ENCODE data around the gene CSTB.

CSTB gene

DNA sequence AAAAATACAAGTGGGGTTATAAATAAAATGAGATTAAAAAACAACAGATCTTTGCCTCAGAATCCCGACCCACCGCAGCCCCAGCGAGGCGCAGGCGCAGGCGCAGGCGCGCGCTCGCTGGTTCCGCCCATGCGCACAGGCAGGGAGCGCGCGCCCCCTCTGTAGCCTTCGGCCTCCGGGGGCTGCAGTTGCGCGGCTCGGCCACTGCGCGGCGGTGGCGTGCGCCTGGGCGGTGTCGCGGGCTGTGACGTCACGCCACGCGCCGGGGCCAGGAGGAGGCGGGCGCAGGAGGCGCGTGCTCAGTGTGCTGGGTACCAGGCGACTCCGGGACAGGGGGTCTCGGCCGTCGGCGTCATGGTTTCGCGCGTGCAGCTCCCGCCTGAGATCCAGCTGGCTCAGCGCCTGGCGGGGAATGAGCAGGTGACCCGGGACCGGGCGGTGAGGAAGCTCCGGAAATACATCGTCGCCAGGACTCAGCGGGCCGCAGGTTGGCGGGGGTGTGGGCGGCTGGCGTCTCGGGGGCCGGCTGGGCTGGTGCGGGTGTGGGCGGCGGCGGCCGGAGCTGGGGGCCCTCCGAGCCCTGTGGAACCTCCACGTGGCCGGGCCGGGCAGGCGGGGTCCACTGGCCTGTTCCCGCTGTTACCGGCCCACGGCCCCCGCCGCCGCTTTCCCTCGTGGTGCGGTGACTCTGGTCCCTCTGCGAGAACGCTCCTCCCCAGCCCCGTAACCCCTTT lies 13.3 kb upstream of the CSTB start, which contains the start of gene RRP1:
RRP1 (plus strand) TSS at position 302 of the 734 bp plus-strand sequence; CDS start at position 355, 53 bp downstream.
- DNase-seq: peak; percentile 94

DNA sequence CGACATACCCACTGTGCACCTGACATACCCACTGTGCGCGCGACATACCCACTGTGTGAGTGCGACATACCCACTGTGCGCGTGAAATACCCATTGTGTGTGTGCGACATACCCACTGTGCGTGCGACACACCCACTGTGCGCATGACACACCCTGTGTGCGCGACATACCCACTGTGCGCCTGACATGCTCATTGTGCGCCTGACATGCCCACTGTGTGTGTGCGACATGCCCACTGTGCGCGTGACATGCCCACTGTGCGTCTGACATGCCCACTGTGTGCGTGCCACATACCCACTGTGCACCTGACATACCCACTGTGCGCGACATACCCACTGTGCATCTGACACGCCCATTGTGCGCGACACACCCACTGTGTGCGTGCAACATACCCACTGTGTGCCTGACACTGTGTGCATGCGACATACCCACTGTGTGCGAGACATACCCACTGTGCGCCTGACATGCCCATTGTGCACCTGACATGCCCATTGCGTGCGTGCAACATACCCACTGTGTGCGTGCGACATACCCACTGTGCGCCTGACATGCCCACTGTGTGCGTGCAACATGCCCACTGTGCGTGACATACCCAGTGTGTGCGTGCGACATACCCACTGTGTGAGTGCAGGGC lies 10.8 kb upstream of the CSTB start:
- no peak for DNase-seq

DNA sequence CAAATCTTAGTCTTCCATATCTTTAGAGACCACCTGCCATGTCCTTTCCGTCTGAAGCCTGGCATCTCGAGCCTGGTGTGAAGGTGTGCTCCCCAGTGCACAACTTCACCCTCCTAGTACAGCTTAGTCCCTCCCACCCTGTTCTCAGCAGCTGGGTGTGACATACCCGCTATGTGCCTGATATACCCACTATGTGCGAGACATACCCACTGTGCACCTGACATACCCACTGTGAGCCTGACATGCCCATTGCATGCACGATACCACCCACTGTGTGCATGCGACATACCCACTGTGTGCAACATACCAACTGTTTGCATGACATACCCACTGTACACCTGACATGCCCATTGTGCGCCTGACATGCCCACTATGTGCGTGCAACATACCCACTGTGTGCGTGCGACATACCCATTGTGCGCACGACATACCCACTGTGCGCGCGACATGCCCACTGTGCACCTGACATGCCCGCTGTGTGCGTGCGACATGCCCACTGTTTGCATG lies 10.2 kb upstream of the CSTB start:
- no peak for DNase-seq

DNA sequence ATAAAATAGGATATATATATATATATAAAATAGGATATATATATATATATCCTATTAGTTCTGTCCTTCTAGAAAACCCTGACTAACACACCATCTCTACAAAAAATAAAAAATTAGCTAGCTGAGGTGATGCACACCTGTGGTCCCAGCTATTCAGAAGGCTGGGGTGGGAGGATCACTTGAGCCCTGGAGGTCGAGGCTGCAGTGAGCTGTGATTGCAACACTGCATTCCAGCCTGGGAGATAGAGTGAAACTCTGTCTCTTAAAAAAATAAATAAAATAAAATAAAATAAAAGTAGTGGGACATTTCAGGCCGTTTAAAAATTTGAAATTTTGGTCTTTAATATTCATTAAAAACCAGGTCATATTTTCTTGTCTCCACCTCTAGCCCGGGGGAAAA lies 9.0 kb upstream of the CSTB start:
- DNase-seq: no peak

DNA sequence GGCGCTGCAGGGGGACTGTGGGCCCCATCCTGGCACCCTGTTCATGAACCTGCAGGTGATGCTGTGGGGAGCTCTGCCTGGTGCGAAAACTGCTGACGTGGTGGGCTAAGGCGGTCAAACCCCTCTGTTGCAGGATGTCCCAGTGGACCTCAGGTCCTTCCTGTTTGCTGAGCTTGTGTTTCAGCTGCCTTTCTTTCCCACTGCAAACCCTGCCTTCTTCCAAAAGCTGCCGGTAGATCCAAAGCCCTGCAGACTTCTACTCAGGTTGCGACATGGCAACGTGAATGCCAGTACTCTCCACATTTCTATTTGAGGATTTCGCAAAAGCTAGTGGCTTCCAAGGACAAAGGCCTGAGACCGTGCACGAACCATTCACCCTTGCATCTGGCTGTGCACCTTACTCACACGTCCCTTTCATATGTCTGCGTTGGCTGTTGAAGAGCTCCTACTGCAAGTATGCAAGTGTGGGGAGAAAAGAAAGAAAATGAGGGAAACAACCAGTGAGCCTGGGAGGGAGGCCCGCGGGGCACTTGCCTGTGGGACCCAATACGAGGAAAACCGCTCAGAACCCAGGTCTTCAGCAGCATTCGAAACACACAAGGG lies 7.1 kb upstream of the CSTB start:
- DNase-seq: no peak

DNA sequence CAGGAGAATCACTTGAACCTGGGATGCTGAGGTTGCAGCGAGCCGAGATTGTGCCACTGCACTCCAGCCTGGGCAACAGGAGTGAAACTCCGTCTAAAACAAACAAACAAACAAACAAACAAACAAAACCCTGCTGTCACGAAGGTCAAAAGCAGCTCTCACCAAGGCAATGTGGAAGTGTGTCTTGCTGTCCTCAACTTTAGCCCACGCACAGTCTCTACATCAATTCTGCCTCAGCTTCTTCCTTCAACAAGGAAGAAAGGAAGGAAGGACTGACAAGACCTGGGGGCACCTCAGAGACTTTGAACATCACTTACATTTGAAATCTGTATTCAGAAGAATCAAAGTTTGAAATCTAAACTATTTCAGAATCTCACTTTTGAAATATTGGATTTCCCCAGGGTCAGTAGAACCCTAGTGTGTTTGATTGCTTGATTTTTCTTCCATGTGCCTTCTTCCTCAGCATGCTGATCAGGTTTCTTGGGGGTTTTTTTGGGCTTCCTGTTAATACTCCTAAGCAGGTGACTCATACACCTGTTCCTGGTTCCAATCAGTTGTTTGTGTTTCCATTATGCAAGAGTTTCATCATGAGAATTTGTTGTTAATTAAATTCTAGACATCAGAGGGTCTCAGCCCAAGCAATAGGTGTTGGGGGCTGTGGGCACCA lies 6.5 kb upstream of the CSTB start:
- no peak for DNase-seq

DNA sequence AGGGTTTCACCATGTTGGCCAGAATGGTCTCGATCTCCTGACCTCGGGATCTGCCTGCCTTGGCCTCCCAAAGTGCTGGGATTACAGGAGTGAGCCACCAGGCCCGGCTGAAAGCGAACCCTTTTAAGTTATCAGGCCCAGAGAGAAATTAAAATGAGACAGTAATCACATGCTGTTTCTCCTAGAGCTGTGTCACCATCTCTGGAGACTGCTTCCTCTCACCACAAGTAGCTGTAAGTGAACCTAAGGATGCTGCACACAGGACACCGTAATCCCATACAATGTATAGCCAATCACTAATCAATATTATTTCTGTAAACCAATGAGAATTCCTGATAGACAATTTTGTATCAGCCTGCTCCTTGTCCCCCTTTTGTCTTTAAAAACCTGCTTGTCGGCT lies 5.7 kb upstream of the CSTB start:
- no peak for DNase-seq

DNA sequence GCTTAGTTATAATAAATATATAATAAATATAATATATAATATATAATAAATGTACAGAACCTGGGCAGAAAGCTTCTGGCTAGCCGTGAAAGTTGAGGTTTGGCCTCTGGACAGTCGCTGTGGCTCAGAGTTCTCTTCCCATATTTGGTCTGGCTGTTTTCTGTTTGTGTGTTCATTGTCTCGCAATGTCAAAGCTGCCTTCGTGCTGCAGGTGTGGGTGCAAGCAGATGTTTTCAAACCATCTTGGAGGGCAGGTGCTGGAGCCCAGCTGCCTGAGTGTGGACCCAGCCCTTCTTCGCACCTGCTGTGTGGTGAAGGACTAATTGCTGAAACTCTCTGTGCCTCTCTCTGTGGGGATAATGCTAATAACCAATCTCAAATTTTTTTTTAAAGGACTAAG lies 3.6 kb upstream of the CSTB start:
- no peak for DNase-seq

DNA sequence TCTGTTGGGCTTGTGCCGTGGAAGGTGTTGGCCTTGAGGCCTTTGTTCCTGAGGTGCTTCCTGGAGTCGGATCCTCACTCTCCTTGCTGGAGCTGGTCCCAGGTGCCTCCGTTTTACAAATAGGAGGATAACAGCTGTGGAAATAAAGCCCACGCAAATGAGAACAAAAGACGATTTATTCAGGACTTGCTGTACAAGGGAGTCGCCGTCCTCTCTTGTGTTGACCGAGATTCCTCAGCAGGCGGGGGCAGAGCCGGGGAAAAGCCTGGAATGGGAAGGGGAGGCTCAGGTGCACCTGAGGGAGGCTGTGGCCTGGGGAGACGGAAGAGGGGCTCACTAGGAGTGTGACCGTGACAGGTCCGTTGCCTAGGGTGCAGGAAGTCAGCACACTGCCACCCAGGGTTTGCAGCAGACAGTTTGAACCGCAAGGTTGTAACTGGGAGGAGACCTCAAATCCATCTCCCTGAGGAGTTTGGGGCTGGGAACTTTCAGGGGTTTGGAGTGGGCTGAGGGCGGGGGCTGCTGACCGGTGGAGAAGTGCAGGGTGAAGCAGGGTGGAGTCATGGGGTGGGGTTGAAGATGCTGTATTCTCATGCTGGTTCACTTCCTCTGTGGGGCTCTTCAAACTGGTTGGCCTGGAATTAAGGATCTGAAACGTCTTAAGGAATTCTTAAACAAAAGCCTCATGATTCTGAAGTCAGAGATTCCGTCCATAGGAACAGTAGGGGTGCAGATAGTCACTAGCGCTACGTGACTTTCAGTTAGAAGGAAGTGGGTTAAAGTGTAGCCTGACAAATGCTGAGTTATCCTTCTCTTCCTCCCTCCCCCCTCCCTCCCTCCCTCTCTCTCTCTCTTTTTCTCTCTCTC lies 2.6 kb upstream of the CSTB start:
- DNase-seq: peak; percentile 30

DNA sequence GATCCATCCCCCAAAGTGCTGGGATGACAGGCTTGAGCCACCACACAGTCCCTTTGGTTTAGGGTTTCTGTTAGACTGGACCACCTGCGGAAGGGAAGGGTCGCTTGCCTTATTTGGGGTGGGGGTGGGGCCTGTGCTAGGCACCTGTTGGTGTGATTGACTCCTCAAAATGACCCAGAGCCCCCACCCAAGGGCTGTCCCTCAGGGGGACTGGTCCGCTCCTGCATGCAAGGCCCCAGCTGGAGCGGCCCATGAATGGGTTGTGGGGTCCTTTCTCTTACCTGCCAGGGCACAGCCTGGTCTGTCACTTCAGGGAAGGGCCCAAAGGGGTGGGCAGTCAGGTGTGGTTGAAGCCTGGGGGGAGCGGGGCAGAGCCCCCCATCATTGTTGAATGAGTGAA lies 1.8 kb upstream of the CSTB start:
- no peak for DNase-seq

DNA sequence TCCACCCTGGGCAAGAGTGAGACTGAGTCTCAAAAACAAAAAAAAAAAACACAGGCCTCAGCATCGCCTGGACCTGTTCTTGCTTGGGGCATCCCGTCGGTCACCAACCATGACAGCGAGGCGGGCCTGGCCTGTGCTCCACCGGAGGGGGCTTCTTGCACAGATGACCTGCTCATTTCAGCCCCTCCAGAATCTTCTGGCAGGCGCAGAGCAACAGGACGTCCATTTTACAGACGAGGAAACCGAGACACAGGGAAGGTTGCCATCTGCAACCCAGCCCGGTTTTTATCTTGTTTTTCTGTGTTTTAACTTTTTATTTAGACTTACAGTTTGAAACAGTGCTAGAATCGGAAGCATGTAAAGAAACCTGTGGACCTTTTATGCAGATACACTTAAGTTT lies 918 bp downstream of the CSTB start:
- DNase-seq: no peak

DNA sequence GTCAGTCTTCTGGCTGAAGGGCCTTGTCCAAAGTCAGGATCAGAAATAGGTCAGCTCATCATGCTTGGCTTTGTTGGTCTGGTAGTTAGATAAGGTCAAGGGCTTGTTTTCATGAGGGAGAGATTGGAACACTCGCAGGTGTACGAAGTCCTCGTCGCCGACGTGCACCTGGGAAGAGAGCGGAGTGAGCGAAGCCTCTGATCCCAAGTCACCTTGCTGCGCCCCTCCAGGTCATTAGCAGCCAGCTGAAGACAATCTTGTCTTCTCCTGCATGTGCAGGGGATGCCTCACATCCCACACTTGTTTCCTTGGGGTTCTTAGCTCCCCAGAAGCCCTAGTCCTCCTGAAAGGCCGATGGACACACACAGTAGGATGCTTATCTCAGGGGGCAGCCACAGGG lies 1.9 kb downstream of the CSTB start:
- no peak for DNase-seq

DNA sequence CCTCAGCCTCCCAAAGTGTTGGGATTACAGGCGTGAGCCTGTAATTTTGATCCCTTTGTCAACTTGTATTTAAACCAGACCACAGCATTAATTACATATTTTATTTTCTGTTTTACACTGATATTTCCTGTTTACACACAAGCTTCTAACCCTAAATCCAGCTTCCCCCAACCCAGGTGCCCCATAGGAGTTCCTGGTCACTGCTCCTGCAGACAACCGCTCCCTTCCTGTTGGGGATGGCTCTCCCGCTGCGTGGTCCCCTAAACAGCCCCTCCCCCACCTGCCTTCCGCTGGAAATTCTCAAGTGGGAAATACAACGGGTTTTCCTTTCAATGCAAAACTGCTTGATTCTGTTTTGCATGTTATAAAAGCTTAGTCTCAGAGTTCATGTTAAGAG lies 3.7 kb downstream of the CSTB start:
- no peak for DNase-seq

DNA sequence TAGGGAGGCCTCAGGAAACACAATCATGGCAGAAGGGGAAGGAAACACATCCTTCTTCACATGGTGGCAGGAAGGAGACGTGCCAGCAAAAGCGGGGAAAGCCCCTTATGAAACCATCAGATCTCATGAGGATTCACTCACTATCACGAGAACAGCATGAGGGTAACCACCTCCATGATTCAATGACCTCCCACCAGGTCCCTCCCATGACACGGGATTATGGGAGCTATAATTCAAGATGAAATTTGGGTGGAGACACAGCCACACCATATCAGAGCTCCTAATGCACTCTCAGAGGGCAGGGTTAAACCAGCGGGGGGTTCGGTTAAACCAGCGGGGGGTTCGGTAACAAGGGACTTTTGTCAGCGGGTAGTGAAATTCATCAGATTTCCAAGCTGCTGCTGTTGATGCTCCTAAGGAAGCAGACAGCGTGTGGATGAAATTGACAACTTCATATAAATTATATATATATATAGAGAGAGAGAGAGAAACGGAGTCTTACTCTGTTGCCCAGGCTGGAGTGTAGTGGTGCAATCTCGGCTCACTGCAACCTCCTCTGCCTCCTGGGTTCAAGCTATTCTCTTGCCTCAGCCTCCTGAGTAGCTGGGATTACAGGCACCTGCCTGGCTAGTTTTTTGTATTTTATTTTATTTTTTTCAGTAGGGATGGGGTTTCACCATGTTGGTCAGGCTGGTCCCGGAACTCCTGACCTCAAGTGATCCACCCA lies 4.2 kb downstream of the CSTB start:
- no peak for DNase-seq

DNA sequence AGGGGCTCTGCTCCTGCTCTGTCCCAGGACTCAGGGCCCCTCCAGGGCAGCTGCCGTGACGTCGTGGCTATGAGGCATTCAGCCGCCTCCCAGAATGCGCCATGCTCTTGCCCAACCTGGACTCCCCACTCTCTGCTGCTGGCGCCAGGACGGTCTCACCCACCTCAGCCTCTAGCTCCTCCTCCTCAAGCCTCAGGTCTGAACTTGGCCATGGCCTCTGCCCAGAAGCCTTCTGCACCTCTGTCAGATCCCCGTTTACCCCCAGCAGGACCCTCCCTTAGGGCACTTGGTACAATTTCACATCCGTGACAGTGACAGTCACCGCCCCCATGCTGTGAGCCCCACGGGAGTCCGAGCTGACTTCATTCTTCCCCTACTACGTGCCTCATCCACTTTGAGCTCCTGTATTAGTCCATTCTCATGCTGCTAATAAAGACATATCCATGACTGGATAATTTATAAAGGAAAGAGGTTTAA lies 4.9 kb downstream of the CSTB start:
- DNase-seq: no peak

DNA sequence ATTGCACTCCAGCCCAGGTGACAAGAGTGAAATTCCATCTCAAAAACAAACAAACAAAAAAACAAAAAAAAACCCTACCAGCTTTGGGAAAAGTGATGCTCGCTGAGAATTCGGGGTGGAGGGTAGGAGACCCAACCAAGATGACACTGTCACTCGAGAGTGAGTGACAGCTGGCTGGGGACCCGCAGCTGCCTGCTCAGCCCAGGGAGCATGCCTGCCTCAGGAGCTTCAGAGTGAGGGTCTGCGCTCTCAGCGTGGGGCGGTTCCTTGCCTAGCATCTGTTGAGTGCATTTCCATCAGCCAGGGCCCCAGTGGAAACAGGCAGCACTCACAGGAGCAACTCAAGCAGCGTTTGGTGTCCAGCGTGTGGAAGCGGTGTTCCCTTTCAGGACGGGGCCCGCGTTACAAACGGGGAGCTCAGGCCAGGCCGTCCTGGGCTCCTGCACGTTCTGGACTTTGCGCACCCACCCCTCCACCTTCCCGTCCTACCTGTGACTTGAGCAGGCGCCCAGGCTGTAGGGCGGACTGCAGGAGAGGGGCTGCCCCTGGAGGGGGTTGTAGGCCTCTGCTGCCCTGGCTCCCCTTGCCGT lies 5.9 kb downstream of the CSTB start:
- DNase-seq: no peak

DNA sequence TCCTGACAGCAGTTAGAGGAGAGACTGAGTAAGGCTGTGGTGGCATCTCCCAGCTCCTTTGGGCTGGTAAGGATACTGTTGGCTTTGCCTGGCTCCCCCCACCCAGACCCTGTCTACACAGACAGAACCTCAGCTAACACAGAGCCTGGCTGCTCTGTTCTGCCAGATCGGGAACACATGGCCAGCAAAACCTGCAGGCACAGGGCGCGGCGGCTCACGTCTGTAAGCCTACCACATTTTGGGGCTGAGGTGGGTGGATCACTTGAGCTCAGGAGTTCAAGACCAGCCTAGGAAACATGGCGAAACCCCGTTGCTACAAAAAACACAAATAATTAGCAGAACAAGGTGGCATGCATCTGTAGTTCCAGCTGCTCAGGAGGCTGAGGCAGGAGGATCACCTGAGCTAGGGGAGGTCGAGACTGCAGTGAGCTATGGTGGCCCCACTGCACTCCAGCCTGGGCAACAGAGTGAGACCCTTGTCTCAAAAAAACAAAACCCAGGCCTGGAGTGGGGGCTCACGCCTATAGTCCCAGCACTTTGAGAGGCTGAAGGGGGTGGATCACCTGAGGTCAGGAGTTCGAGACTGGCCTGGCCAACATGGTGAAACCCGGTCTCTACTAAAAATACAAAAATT lies 6.7 kb downstream of the CSTB start:
- DNase-seq: no peak

DNA sequence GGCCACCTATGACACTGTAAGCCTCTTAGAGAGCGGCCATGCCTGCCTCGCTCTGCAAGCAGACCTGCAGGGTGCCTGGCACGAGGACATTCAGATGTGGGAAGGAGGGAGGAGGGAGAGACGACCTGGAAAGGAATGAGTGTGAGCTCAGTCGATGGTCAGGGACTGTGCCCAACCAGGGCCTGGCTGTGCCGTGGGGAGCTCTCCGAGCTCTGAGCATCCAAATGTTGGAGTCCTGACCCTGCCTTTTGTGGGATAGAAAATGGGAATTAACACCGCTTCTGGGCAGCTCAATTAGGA lies 7.3 kb downstream of the CSTB start:
- no peak for DNase-seq

DNA sequence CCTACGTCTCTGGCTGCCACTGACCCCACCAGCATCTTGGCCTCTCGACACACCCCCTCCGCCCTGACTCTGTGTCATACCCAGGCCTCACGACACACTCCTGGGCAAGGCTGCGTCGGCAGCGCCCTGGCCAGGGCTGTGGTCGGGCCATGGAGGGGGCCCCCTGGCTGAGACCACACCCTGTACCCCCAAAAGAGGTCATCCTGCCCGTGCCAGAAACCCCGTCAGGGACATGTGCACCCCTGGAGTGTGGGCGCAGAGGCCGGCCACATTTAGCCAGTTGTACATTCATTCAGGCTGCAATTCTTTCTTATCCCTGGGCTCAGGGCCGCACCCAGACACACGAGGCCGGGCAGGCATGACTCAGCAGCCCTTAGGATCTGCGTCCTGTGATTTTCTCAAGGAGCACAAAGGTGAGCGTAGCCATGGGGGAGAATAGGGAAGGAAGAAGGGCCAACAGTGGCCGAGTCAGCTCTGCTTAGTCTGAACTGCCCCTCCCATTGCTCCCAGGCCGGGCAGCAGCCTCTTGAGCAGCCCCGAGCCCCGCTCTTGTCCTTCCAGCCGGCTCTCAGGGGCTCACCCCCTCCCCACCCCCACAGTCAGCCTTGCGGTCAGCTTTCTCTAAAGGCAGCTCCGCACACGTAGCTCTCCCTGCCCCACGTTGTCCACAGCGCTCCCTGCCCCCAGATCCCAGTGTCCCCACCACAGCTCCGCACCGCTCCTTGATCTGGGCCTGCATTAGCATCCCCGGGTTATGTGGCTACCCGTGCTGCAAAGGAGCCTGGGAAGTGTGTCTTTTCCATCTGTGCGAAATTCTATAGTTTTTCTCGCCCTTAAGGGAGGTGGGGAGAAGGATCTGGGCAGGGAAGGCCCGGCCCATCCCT lies 7.9 kb downstream of the CSTB start:
- no peak for DNase-seq

DNA sequence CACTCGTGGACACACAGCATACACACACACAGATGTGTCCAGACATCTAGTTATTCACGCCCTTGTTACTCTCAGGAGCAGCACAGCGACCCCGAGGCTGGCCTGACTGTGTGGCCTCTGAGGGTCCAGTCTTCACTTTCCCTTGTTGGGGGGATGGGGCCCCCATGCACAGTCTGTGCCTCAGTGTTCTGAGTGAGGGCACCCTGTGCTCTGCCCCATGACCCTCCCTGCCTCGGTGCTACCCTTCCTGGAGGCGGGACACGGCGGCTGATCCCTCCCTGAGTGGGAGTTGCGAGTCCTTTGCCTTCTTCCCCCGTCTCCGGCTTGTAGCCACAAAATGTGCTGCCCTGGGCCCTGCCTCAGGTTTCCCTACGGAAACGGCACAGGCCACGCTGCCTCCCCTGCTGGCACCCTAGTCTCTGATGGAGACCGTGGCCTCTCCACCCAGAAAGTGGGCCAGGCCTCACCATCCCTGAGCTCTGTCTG lies 8.6 kb downstream of the CSTB start:
- no peak for DNase-seq

All from CD4-positive, alpha-beta T cell treated with Interleukin-17A for 4 hours (primary cell).